A549 (cell line): ENCODE results near the gene CDH5. TPM values are rescaled to one million over a fixed set of nuclear protein-coding genes. Genes with fewer than 3 reads are reported as not detected.

Source experiments
- ATAC-seq, 2 experiments: fragments of 200-7000 bp in 1 of 2; fragments of >200 bp in 1 of 2; cut with Nextera tagmentation in 1 of 2; cut with Tn5 transposase in 1 of 2; 3 replicates each; pipeline versions ENCODE4 v1.8.0 to v1.9.1; 2018 to 2020; ENCODE audit warnings: mild to moderate bottlenecking in 1 of 2, moderate library complexity in 1 of 2
- CTCF ChIA-PET: fragments of 300-600 bp; sonication (Branson Sonifier 250); formaldehyde crosslinking; extraction: SDS; loops from one replicate; lab custom pipeline; 2021; ENCODE audit warnings: antibody characterized with exemption, inconsistent platforms; lab: Yijun Ruan, JAX
- POLR2A ChIA-PET: fragments of 350-600 bp; formaldehyde crosslinking; extraction: SDS; loops from one replicate; lab custom pipeline; 2021; ENCODE audit warnings: antibody characterized with exemption, inconsistent platforms; lab: Yijun Ruan, JAX
- DNase-seq, 2 experiments: peaks; one replicate each; pipeline versions ENCODE4 v3.0.0 to v3.0.0-alpha.2; 2011 to 2016; ENCODE audit warnings: low read depth in 1 of 2, low spot score in 1 of 2
- FAIRE-seq: peaks from 2 replicates; lab custom pipeline; 2011; peaks lifted over from hg19 to GRCh38; lab: Jason Lieb, UNC
- H3K27ac ChIP-seq, 2 experiments: fragments of >200 bp; sonication (Bioruptor Twin); formaldehyde crosslinking; 3 replicates each; pipeline ENCODE4 v1.5.1; 2016 to 2017
- H3K4me1 ChIP-seq: fragments of >200 bp; sonication (Bioruptor Twin); formaldehyde crosslinking; 3 replicates; pipeline ENCODE4 v1.6.1; 2016
- H3K4me2 ChIP-seq: fragments of >200 bp; sonication (Bioruptor Twin); formaldehyde crosslinking; 3 replicates; pipeline ENCODE4 v1.6.1; 2016
- H3K4me3 ChIP-seq: fragments of >200 bp; sonication (Bioruptor Twin); formaldehyde crosslinking; 3 replicates; pipeline ENCODE4 v1.5.1; 2016
- H3K9me3 ChIP-seq: fragments of >200 bp; sonication (Bioruptor Twin); formaldehyde crosslinking; 3 replicates; pipeline ENCODE4 v1.6.1; 2016
- BHLHE40 ChIP-seq: IDR thresholded peaks from 2 replicates; pipeline ENCODE4 v1.6.1; 2012; ENCODE audit warnings: low read depth, low read length, inconsistent platforms
- CHD2 ChIP-seq: fragments of 150-350 bp; IDR thresholded peaks from 2 replicates; pipeline ENCODE4 v1.6.1; 2014; ENCODE audit warnings: low read length; ENCODE audit not compliant: partially characterized antibody
- ESRRA ChIP-seq: fragments of 150-350 bp; IDR thresholded peaks from 2 replicates; pipeline ENCODE4 v1.6.1; 2014; ENCODE audit warnings: mild to moderate bottlenecking, low read length, borderline replicate concordance
- FOXS1 ChIP-seq: fragments of 250-450 bp; sonication (Bioruptor Pico); IDR thresholded peaks from 2 replicates; pipeline ENCODE4 v1.5.0; 2020; ENCODE audit warnings: mild to moderate bottlenecking, moderate library complexity
- HOXB13 ChIP-seq: fragments of 250-450 bp; sonication (Bioruptor Pico); IDR thresholded peaks from 2 replicates; pipeline ENCODE4 v1.5.0; 2020; ENCODE audit warnings: low read depth, mild to moderate bottlenecking, moderate library complexity
- HOXB5 ChIP-seq: fragments of 250-450 bp; sonication (Bioruptor Pico); IDR thresholded peaks from 2 replicates; pipeline ENCODE4 v1.5.0; 2020; ENCODE audit warnings: mild to moderate bottlenecking, moderate library complexity
- KDM5A ChIP-seq: fragments of 200-600 bp; sonication (generic); IDR thresholded peaks from 2 replicates; pipeline ENCODE4 v1.6.1; 2016; ENCODE audit warnings: antibody characterized with exemption, mild to moderate bottlenecking
- MAFK ChIP-seq: fragments of 450-650 bp; IDR thresholded peaks from 2 replicates; pipeline ENCODE4 v1.6.1; 2014; ENCODE audit not compliant: partially characterized antibody
- MAZ ChIP-seq: fragments of 150-350 bp; IDR thresholded peaks from 2 replicates; pipeline ENCODE4 v1.6.1; 2014; ENCODE audit warnings: antibody characterized with exemption, low read depth, low read length, borderline replicate concordance
- RAD21 ChIP-seq, 2 experiments: fragments of >200 bp in 1 of 2; sonication (Bioruptor Twin) in 1 of 2; formaldehyde crosslinking in 1 of 2; IDR thresholded peaks in 1 of 2; conservative IDR thresholded peaks in 1 of 2; 2 replicates in 1 of 2; 3 replicates in 1 of 2; pipeline ENCODE4 v1.6.1; 2012 to 2018; ENCODE audit warnings: inconsistent platforms in 1 of 2
- RARB ChIP-seq: fragments of 250-450 bp; sonication (Bioruptor Pico); IDR thresholded peaks from 2 replicates; pipeline ENCODE4 v1.8.0; 2021; ENCODE audit warnings: mild to moderate bottlenecking, moderate library complexity
- RCOR1 ChIP-seq: fragments of 150-350 bp; IDR thresholded peaks from 2 replicates; pipeline ENCODE4 v1.6.1; 2014; ENCODE audit warnings: antibody characterized with exemption, low read length, low read depth
- TFCP2L1 ChIP-seq: fragments of 250-450 bp; sonication (Bioruptor Pico); IDR thresholded peaks from 2 replicates; pipeline ENCODE4 v1.5.0; 2021; ENCODE audit warnings: mild to moderate bottlenecking
- TP53 ChIP-seq: fragments of 250-450 bp; sonication (Bioruptor Pico); IDR thresholded peaks from 2 replicates; pipeline ENCODE4 v1.5.0; 2021; ENCODE audit warnings: mild to moderate bottlenecking, moderate library complexity
- ZFP36 ChIP-seq: fragments of 450-650 bp; IDR thresholded peaks from 2 replicates; pipeline ENCODE4 v1.6.1; 2014; ENCODE audit warnings: borderline replicate concordance; ENCODE audit not compliant: partially characterized antibody
- WGBS: methylation state at CpG from one replicate; pipeline ENCODE4 v1.1.6; 2017; ENCODE audit errors: missing lambda C conversion rate; 5-methylcytosine and 5-hydroxymethylcytosine counted together
- polyA plus RNA-seq, 4 experiments: library from polyadenylated mRNA; depleted of rRNA in 3 of 4; stranded (reverse); fragments of >200 nt; fragmentation: RNase III in 1 of 4; extraction: RNeasy Plus Mini Kit Qiagen cat#74134 plus additional on column Dnase treatment in 1 of 4; gene quantifications; 2 replicates in 3 of 4; 3 replicates in 1 of 4; pipeline ENCODE4 v1.2.3, GENCODE V29; 2011 to 2017
- TF ChIP-seq, protein P1 (sequence below): IDR thresholded peaks from 2 replicates; pipeline ENCODE4 v1.6.1; 2012
- TF ChIP-seq, protein P2 (sequence below): fragments of 200-600 bp; sonication (generic); IDR thresholded peaks from 2 replicates; pipeline ENCODE4 v1.6.1; 2016; ENCODE audit warnings: antibody characterized with exemption, mild to moderate bottlenecking, moderate library complexity
- TF ChIP-seq, protein P3 (sequence below): fragments of >200 bp; sonication (Bioruptor Twin); formaldehyde crosslinking; IDR thresholded peaks from 2 replicates; pipeline ENCODE4 v1.6.1; 2016

Gene CDH5
- polyA plus RNA-seq, 2 of the 4 experiments (the other 2 are of a cell fraction) = 0.01 TPM; not detected in 1

DNA sequence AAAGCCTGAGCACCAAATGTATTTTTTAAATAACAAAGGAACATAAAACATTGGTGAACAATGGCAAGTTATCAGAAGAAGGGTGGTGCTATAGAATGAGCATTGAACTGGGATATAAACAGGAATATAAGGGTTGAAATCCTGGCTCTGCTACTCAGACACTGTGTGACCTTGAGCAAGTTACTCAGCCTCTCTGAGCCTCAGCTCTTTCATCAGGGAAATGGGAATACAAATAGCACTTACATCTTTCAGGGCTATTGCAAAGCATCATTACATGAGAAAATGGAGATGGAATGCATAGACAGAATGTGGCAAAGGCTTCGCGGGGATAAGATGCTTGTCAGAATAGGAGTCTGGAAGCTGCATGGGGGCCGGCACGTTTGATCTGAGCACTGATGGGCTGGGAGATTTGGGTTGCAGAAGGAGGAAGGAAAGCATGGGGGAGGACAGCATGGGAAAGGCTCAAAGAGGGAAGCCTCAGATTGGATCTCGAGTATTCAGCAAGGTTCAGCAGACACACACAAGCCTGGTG lies 4.8 kb upstream of the CDH5 start:
- ChIA-PET POLR2A (no interaction called here), CTCF (interaction anchor here (1.5 kb wide), 1 partner anchor 17 kb away, joined by 8 read pairs; no protein-coding TSS in a partner anchor)
- no peaks in the 10 kb centered on the region for H3K9me3 ChIP-seq
- no peak overlapping the region for H3K27ac ChIP-seq
- DNase-seq (no peak), FAIRE-seq (no peak), ATAC-seq (no peak)
- no peak overlapping the region for H3K4me3 ChIP-seq
- H3K4me1 ChIP-seq = peaks cover 30% of the 10 kb centered on the region
- no peak for TF ChIP-seq CHD2
- TF ChIP-seq ZFP36 = peak; percentile 25
- TF ChIP-seq RAD21 (conservative IDR thresholded peaks at IDR 0.05 in 1 of 2, IDR thresholded peaks at IDR 0.05 in 1 of 2) = no peak
- H3K4me2 ChIP-seq = no peak overlapping the region
- 69% methylated on average over 5 of the region's 5 CpGs for WGBS

DNA sequence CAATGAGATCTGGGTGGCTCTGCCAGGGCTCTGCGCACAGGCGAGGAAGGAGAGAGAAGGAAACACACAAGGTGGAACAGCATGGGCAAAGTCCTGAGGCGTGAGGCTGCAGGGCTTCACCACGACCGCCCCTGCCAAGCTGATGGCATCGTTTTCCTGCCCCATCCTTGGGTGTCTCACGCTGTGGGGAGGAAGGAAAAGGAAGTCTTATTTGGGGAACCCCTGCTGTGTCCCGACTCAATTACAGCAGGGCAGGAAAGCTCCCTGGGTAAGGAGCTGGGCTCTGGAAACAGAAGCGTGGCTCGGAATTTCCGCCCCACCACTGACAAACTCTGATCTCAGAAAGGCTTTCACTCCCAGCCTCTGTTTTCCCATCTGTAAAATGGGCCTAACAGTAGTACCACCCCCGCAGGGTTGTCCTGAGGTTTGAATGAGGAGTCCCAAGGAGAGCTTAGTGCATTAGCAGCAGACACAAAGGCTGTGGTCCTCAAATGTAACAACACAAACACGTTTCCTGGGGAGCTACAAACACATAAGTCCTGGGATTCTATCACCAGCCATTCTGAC lies 3.2 kb upstream of the CDH5 start:
- CTCF ChIA-PET = interaction anchor here (1.0 to 1.9 kb wide), 6 partner anchors 9 to 37 kb away, joined by 3 to 7 read pairs (median 5); no protein-coding TSS in a partner anchor
- H3K4me2 ChIP-seq = no peak overlapping the region
- H3K27ac ChIP-seq = no peak overlapping the region
- no peaks in the 10 kb centered on the region for H3K9me3 ChIP-seq
- WGBS = 81% methylated on average over 13 of the region's 13 CpGs
- peaks cover 30% of the 10 kb centered on the region for H3K4me1 ChIP-seq
- ATAC-seq (no peak), FAIRE-seq (no peak), DNase-seq (no peak)
- no peak overlapping the region for H3K4me3 ChIP-seq
- POLR2A ChIA-PET = no interaction called here
- no peak for TF ChIP-seq RCOR1
- TF ChIP-seq, protein P1, sequence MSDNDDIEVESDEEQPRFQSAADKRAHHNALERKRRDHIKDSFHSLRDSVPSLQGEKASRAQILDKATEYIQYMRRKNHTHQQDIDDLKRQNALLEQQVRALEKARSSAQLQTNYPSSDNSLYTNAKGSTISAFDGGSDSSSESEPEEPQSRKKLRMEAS = no peak
- TF ChIP-seq ZFP36 = no peak
- TF ChIP-seq BHLHE40 = no peak
- TF ChIP-seq, protein P2, sequence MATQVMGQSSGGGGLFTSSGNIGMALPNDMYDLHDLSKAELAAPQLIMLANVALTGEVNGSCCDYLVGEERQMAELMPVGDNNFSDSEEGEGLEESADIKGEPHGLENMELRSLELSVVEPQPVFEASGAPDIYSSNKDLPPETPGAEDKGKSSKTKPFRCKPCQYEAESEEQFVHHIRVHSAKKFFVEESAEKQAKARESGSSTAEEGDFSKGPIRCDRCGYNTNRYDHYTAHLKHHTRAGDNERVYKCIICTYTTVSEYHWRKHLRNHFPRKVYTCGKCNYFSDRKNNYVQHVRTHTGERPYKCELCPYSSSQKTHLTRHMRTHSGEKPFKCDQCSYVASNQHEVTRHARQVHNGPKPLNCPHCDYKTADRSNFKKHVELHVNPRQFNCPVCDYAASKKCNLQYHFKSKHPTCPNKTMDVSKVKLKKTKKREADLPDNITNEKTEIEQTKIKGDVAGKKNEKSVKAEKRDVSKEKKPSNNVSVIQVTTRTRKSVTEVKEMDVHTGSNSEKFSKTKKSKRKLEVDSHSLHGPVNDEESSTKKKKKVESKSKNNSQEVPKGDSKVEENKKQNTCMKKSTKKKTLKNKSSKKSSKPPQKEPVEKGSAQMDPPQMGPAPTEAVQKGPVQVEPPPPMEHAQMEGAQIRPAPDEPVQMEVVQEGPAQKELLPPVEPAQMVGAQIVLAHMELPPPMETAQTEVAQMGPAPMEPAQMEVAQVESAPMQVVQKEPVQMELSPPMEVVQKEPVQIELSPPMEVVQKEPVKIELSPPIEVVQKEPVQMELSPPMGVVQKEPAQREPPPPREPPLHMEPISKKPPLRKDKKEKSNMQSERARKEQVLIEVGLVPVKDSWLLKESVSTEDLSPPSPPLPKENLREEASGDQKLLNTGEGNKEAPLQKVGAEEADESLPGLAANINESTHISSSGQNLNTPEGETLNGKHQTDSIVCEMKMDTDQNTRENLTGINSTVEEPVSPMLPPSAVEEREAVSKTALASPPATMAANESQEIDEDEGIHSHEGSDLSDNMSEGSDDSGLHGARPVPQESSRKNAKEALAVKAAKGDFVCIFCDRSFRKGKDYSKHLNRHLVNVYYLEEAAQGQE = no peak
- TF ChIP-seq TFCP2L1 (CRISPR knock-in tag) = no peak
- no peak for TF ChIP-seq TP53
- TF ChIP-seq ESRRA = no peak
- no peak for TF ChIP-seq FOXS1 (CRISPR knock-in tag)
- no peak for TF ChIP-seq KDM5A
- no peak for TF ChIP-seq RARB (CRISPR knock-in tag)
- no peak for TF ChIP-seq HOXB5 (CRISPR knock-in tag)
- TF ChIP-seq MAZ = no peak
- TF ChIP-seq HOXB13 (CRISPR knock-in tag) = no peak
- TF ChIP-seq, protein P3, sequence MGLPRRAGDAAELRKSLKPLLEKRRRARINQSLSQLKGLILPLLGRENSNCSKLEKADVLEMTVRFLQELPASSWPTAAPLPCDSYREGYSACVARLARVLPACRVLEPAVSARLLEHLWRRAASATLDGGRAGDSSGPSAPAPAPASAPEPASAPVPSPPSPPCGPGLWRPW = no peak
- TF ChIP-seq MAFK = no peak
- TF ChIP-seq RAD21 (conservative IDR thresholded peaks at IDR 0.05 in 1 of 2, IDR thresholded peaks at IDR 0.05 in 1 of 2) = no peak
